ENCODE results near the gene CDS2. TPM values are rescaled to one million over a fixed set of nuclear protein-coding genes. Genes with fewer than 3 reads are reported as not detected.

Gene CDS2
- polyA plus RNA-seq, 1 donor from 2014 or later, result 66.7 TPM

DNA sequence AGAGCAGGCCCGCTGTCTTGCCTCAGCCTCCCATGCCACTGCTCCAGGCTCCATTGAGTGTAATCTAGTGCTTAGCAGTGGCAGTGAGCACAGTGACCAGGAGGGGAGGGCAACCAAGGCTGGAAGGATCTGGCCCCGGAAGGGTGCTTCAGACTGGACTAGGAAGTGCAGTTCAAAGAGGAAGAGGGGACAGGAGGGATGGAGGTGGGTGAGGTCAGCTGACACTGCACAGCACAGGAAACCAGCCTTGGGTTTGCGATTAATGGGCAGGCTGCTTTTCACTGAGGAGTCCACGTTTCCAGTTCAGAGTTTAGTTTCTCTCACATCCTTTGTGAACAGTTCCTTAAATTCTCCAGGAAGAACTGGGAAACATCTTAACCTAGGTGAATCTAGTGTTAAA, 46.9 kb downstream of the CDS2 start:
- Histone ChIP-seq H3K36me3 (ENCODE audit: insufficient read depth, low read length) (no peaks in the 10 kb centered on the region), H4K20me1 (ENCODE audit: insufficient read depth) (no peaks in the 10 kb centered on the region), H3K4me3 (ENCODE audit: low read length) (no peak overlapping the region), H3K27ac (ENCODE audit: low read length) (no peak overlapping the region), H3K4me2 (ENCODE audit: low read length) (no peak overlapping the region), H3K79me2 (replicated peaks; ENCODE audit: insufficient read depth, low read length) (peaks cover 7% of the 10 kb centered on the region), H3F3A (ENCODE audit: insufficient read depth, low read length, poor library complexity, severe bottlenecking) (no peaks in the 10 kb centered on the region), H3K9me2 (ENCODE audit: insufficient read depth, low read length) (no peaks in the 10 kb centered on the region), H3K27me3 (ENCODE audit: insufficient read depth, low read depth, low read length) (no peaks in the 10 kb centered on the region), H3K9me3 (ENCODE audit: low read length) (no peaks in the 10 kb centered on the region), H3K9ac (ENCODE audit: low read length) (no peak overlapping the region), H2AFZ (ENCODE audit: low read depth, low read length) (no peak overlapping the region)
- TF ChIP-seq, protein P1, sequence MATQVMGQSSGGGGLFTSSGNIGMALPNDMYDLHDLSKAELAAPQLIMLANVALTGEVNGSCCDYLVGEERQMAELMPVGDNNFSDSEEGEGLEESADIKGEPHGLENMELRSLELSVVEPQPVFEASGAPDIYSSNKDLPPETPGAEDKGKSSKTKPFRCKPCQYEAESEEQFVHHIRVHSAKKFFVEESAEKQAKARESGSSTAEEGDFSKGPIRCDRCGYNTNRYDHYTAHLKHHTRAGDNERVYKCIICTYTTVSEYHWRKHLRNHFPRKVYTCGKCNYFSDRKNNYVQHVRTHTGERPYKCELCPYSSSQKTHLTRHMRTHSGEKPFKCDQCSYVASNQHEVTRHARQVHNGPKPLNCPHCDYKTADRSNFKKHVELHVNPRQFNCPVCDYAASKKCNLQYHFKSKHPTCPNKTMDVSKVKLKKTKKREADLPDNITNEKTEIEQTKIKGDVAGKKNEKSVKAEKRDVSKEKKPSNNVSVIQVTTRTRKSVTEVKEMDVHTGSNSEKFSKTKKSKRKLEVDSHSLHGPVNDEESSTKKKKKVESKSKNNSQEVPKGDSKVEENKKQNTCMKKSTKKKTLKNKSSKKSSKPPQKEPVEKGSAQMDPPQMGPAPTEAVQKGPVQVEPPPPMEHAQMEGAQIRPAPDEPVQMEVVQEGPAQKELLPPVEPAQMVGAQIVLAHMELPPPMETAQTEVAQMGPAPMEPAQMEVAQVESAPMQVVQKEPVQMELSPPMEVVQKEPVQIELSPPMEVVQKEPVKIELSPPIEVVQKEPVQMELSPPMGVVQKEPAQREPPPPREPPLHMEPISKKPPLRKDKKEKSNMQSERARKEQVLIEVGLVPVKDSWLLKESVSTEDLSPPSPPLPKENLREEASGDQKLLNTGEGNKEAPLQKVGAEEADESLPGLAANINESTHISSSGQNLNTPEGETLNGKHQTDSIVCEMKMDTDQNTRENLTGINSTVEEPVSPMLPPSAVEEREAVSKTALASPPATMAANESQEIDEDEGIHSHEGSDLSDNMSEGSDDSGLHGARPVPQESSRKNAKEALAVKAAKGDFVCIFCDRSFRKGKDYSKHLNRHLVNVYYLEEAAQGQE (IDR thresholded peaks at IDR 0.05; ENCODE audit: borderline replicate concordance), result no peak
- TF ChIP-seq, protein P2, sequence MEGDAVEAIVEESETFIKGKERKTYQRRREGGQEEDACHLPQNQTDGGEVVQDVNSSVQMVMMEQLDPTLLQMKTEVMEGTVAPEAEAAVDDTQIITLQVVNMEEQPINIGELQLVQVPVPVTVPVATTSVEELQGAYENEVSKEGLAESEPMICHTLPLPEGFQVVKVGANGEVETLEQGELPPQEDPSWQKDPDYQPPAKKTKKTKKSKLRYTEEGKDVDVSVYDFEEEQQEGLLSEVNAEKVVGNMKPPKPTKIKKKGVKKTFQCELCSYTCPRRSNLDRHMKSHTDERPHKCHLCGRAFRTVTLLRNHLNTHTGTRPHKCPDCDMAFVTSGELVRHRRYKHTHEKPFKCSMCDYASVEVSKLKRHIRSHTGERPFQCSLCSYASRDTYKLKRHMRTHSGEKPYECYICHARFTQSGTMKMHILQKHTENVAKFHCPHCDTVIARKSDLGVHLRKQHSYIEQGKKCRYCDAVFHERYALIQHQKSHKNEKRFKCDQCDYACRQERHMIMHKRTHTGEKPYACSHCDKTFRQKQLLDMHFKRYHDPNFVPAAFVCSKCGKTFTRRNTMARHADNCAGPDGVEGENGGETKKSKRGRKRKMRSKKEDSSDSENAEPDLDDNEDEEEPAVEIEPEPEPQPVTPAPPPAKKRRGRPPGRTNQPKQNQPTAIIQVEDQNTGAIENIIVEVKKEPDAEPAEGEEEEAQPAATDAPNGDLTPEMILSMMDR (IDR thresholded peaks at IDR 0.05; ENCODE audit: poor library complexity, severe bottlenecking), result no peak
- no peak for TF ChIP-seq RAD21 (conservative IDR thresholded peaks at IDR 0.05)
- TF ChIP-seq POLR2AphosphoS5 (IDR thresholded peaks at IDR 0.05), result no peak
- TF ChIP-seq SMC3 (conservative IDR thresholded peaks at IDR 0.05; ENCODE audit: poor library complexity), result no peak
- no peak for TF ChIP-seq TAF1 (IDR thresholded peaks at IDR 0.05; ENCODE audit: low read depth)
- no peak for TF ChIP-seq EZH2 (IDR thresholded peaks at IDR 0.05; ENCODE audit: borderline replicate concordance, insufficient read depth, low read length, poor library complexity, severe bottlenecking)
- no peak for TF ChIP-seq EP300 (conservative IDR thresholded peaks at IDR 0.05; ENCODE audit: poor library complexity, severe bottlenecking)
- TF ChIP-seq MXI1 (conservative IDR thresholded peaks at IDR 0.05; ENCODE audit: poor library complexity, severe bottlenecking), result no peak

DNA sequence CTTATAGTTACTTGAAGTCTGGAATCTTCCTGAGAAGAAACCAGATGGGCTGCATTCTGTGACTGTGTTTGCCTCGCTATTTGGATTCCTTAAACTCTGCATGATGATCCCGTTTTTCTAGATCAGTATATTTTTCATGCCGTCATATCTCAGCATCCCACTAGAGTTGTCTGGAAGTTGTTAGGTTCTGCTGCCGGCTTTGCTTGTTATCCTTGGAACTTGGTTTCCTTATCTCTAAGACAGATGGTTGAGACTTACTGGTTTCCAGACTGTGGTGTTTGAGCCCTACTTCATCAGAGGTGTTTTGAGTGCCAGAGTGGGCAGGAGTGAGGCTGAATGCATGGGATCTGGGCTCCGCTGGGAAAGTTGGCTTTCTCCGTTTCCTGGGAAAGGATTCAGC, 50.3 kb downstream of the CDS2 start:
- H3K27me3 ChIP-seq (ENCODE audit: insufficient read depth, low read depth, low read length), result no peaks in the 10 kb centered on the region
- no peak overlapping the region for H3K27ac ChIP-seq (ENCODE audit: low read length)
- H3K4me2 ChIP-seq (ENCODE audit: low read length), result no peak overlapping the region
- peaks cover 3% of the 10 kb centered on the region for H3K36me3 ChIP-seq (ENCODE audit: insufficient read depth, low read length)
- H3F3A ChIP-seq (ENCODE audit: insufficient read depth, low read length, poor library complexity, severe bottlenecking), result no peaks in the 10 kb centered on the region
- no peaks in the 10 kb centered on the region for H3K79me2 ChIP-seq (replicated peaks; ENCODE audit: insufficient read depth, low read length)
- no peak overlapping the region for H2AFZ ChIP-seq (ENCODE audit: low read depth, low read length)
- TF ChIP-seq TAF1 (IDR thresholded peaks at IDR 0.05; ENCODE audit: low read depth), result no peak
- TF ChIP-seq RAD21 (conservative IDR thresholded peaks at IDR 0.05), result no peak
- no peak for TF ChIP-seq POLR2AphosphoS5 (IDR thresholded peaks at IDR 0.05)
- TF ChIP-seq EP300 (conservative IDR thresholded peaks at IDR 0.05; ENCODE audit: poor library complexity, severe bottlenecking), result no peak
- TF ChIP-seq, protein P1 (IDR thresholded peaks at IDR 0.05; ENCODE audit: borderline replicate concordance), result no peak
- TF ChIP-seq EZH2 (IDR thresholded peaks at IDR 0.05; ENCODE audit: borderline replicate concordance, insufficient read depth, low read length, poor library complexity, severe bottlenecking), result no peak
- TF ChIP-seq, protein P2 (IDR thresholded peaks at IDR 0.05; ENCODE audit: poor library complexity, severe bottlenecking), result no peak
- TF ChIP-seq MXI1 (conservative IDR thresholded peaks at IDR 0.05; ENCODE audit: poor library complexity, severe bottlenecking), result no peak
- no peak for TF ChIP-seq SMC3 (conservative IDR thresholded peaks at IDR 0.05; ENCODE audit: poor library complexity)
- no peak overlapping the region for H3K4me3 ChIP-seq (ENCODE audit: low read length)
- H4K20me1 ChIP-seq (ENCODE audit: insufficient read depth), result no peaks in the 10 kb centered on the region
- no peak overlapping the region for H3K9ac ChIP-seq (ENCODE audit: low read length)
- no peaks in the 10 kb centered on the region for H3K9me3 ChIP-seq (ENCODE audit: low read length)
- no peaks in the 10 kb centered on the region for H3K9me2 ChIP-seq (ENCODE audit: insufficient read depth, low read length)
